Vagina (tissue), 2 donors: ENCODE results near the gene DPT.

Experiments used
- CTCF ChIP-seq, 3 experiments: fragments of 450-650 bp in 2 of 3; fragments of 200-600 bp in 1 of 3; sonication (generic) in 1 of 3; IDR thresholded peaks; one replicate each; pipeline ENCODE4 v1.5.1; 2017 to 2019; ENCODE audit warnings: antibody characterized with exemption in 3 of 3, mild to moderate bottlenecking in 2 of 3, moderate library complexity in 2 of 3
- POLR2AphosphoS5 ChIP-seq, 2 donors: sonication (generic); formaldehyde crosslinking; IDR thresholded peaks; one replicate each; pipeline ENCODE4 v1.9.0; 2017; ENCODE audit warnings: antibody characterized with exemption in 2 of 2, mild to moderate bottlenecking in 2 of 2, low read depth in 1 of 2; ENCODE audit not compliant: insufficient read depth in 1 of 2

GRCh38 chr1:168692472-168692871 lies 36.5 kb downstream of the DPT start:
- TF ChIP-seq CTCF (IDR thresholded peaks at IDR 0.05) = no peak
- no peak for TF ChIP-seq POLR2AphosphoS5 (IDR thresholded peaks at IDR 0.05; ENCODE audit: insufficient read depth in 1 of 2, low read depth in 1 of 2)
